A673 (cell line): ENCODE data around the gene SYT8.

Experiments
- EZH2 ChIP-seq: fragments of 200-600 bp; sonication (generic); IDR thresholded peaks from 2 replicates; pipeline ENCODE4 v1.6.1; 2017; ENCODE audit warnings: borderline replicate concordance, low read depth, mild to moderate bottlenecking, mixed read lengths, antibody characterized with exemption, low read length; ENCODE audit not compliant: poor library complexity, severe bottlenecking
- TF ChIP-seq, protein P1 (sequence below): fragments of 300-800, 200-600 bp; sonication (generic); conservative IDR thresholded peaks from 2 replicates; pipeline ENCODE4 v1.5.1; 2017; ENCODE audit warnings: low read depth, mild to moderate bottlenecking, antibody characterized with exemption, low read length, moderate library complexity, mixed read lengths

DNA sequence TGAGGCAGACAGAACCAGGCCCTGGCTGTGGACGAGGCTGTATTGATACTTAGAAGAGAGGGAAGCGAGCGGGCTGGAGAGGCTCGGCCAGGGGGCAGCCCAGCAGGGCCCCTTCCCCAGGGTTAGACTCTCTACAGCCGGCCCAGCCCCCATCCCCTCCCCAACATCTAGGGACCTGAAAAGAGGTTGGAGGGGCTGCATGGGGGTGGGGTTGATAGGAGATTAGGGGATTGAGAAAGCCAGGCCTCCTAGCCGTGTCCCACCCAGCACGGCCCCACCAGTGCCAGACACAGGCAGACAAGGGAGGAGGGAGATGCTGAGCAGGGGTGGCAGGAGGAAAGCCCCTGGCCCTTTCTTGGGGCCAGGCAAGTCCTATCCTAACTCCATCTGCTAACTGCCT is 23.8 kb downstream of the SYT8 start:
- TF ChIP-seq, protein P1, sequence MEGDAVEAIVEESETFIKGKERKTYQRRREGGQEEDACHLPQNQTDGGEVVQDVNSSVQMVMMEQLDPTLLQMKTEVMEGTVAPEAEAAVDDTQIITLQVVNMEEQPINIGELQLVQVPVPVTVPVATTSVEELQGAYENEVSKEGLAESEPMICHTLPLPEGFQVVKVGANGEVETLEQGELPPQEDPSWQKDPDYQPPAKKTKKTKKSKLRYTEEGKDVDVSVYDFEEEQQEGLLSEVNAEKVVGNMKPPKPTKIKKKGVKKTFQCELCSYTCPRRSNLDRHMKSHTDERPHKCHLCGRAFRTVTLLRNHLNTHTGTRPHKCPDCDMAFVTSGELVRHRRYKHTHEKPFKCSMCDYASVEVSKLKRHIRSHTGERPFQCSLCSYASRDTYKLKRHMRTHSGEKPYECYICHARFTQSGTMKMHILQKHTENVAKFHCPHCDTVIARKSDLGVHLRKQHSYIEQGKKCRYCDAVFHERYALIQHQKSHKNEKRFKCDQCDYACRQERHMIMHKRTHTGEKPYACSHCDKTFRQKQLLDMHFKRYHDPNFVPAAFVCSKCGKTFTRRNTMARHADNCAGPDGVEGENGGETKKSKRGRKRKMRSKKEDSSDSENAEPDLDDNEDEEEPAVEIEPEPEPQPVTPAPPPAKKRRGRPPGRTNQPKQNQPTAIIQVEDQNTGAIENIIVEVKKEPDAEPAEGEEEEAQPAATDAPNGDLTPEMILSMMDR = no peak
- TF ChIP-seq EZH2 = no peak
